ENCODE results near the gene PLD2.

Gene PLD2

GRCh38 chr17:4833178-4833940, 26.4 kb downstream of the PLD2 start, which contains the start of gene MINK1 (continued):
- peak; percentile 6; the same call in 1 of the 2 replicates for TF ChIP-seq ZBTB8A (tag by site-specific recombination; IDR thresholded peaks at IDR 0.05)
- no peak for TF ChIP-seq ZNF510 (tag by site-specific recombination; IDR thresholded peaks at IDR 0.05; ENCODE audit: insufficient replicate concordance)
- TF ChIP-seq ZNF398 (tag by site-specific recombination; IDR thresholded peaks at IDR 0.05): peak; percentile 87
- no peak for TF ChIP-seq ZNF174 (tag by site-specific recombination; IDR thresholded peaks at IDR 0.05)
- no peak; the same call in 1 of the 2 replicates for TF ChIP-seq ZNF223 (tag by site-specific recombination; IDR thresholded peaks at IDR 0.05)
- no peak for TF ChIP-seq ZNF302 (tag by site-specific recombination; IDR thresholded peaks at IDR 0.05; ENCODE audit: low read depth)
- no peak; the same call in 1 of the 2 replicates for TF ChIP-seq ZNF2 (tag by site-specific recombination; IDR thresholded peaks at IDR 0.05)
- TF ChIP-seq, protein P1, sequence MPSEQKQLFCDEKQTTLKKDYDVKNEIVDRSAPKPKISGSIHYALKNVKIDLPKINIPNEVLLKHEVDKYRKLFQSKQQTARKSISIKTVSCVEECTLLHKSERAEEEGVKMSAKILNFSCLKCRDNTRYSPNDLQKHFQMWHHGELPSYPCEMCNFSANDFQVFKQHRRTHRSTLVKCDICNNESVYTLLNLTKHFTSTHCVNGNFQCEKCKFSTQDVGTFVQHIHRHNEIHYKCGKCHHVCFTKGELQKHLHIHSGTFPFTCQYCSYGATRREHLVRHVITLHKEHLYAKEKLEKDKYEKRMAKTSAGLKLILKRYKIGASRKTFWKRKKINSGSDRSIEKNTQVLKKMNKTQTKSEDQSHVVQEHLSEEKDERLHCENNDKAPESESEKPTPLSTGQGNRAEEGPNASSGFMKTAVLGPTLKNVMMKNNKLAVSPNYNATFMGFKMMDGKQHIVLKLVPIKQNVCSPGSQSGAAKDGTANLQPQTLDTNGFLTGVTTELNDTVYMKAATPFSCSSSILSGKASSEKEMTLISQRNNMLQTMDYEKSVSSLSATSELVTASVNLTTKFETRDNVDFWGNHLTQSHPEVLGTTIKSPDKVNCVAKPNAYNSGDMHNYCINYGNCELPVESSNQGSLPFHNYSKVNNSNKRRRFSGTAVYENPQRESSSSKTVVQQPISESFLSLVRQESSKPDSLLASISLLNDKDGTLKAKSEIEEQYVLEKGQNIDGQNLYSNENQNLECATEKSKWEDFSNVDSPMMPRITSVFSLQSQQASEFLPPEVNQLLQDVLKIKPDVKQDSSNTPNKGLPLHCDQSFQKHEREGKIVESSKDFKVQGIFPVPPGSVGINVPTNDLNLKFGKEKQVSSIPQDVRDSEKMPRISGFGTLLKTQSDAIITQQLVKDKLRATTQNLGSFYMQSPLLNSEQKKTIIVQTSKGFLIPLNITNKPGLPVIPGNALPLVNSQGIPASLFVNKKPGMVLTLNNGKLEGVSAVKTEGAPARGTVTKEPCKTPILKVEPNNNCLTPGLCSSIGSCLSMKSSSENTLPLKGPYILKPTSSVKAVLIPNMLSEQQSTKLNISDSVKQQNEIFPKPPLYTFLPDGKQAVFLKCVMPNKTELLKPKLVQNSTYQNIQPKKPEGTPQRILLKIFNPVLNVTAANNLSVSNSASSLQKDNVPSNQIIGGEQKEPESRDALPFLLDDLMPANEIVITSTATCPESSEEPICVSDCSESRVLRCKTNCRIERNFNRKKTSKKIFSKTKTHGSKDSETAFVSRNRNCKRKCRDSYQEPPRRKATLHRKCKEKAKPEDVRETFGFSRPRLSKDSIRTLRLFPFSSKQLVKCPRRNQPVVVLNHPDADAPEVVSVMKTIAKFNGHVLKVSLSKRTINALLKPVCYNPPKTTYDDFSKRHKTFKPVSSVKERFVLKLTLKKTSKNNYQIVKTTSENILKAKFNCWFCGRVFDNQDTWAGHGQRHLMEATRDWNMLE (tag by site-specific recombination; conservative IDR thresholded peaks at IDR 0.05; ENCODE audit: low read depth): no peak
- TF ChIP-seq IKZF3 (tag by site-specific recombination; IDR thresholded peaks at IDR 0.05): no peak
- peak; percentile 85; the same call in 1 of the 2 replicates for TF ChIP-seq KLF10 (tag by site-specific recombination; IDR thresholded peaks at IDR 0.05)
- no peak for TF ChIP-seq ZNF211 (tag by site-specific recombination; IDR thresholded peaks at IDR 0.05; ENCODE audit: low read depth)
- no peak for TF ChIP-seq ATF2 (tag by site-specific recombination; IDR thresholded peaks at IDR 0.05; ENCODE audit: low read depth)
- TF ChIP-seq MYNN (tag by site-specific recombination; IDR thresholded peaks at IDR 0.05; ENCODE audit: borderline replicate concordance): no peak
- TF ChIP-seq ZNF280C (tag by site-specific recombination; IDR thresholded peaks at IDR 0.05): no peak
- no peak for TF ChIP-seq OVOL3 (tag by site-specific recombination; IDR thresholded peaks at IDR 0.05)
- peak; percentile 23; the same call in 1 of the 2 replicates for TF ChIP-seq WT1 (tag by site-specific recombination; IDR thresholded peaks at IDR 0.05)
- no peak for TF ChIP-seq ZNF791 (tag by site-specific recombination; IDR thresholded peaks at IDR 0.05)
- TF ChIP-seq ZNF311 (tag by site-specific recombination; IDR thresholded peaks at IDR 0.05; ENCODE audit: borderline replicate concordance): no peak
- TF ChIP-seq GLI2 (tag by site-specific recombination; IDR thresholded peaks at IDR 0.05; ENCODE audit: borderline replicate concordance, low read depth): no peak
- TF ChIP-seq ZFP37 (tag by site-specific recombination; IDR thresholded peaks at IDR 0.05): 0 out of 2 replicates have a peak, but pooled peaks have one; percentile 65
- TF ChIP-seq, protein P2, sequence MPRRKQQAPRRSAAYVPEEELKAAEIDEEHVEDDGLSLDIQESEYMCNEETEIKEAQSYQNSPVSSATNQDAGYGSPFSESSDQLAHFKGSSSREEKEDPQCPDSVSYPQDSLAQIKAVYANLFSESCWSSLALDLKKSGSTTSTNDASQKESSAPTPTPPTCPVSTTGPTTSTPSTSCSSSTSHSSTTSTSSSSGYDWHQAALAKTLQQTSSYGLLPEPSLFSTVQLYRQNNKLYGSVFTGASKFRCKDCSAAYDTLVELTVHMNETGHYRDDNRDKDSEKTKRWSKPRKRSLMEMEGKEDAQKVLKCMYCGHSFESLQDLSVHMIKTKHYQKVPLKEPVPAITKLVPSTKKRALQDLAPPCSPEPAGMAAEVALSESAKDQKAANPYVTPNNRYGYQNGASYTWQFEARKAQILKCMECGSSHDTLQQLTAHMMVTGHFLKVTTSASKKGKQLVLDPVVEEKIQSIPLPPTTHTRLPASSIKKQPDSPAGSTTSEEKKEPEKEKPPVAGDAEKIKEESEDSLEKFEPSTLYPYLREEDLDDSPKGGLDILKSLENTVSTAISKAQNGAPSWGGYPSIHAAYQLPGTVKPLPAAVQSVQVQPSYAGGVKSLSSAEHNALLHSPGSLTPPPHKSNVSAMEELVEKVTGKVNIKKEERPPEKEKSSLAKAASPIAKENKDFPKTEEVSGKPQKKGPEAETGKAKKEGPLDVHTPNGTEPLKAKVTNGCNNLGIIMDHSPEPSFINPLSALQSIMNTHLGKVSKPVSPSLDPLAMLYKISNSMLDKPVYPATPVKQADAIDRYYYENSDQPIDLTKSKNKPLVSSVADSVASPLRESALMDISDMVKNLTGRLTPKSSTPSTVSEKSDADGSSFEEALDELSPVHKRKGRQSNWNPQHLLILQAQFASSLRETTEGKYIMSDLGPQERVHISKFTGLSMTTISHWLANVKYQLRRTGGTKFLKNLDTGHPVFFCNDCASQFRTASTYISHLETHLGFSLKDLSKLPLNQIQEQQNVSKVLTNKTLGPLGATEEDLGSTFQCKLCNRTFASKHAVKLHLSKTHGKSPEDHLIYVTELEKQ (tag by site-specific recombination; IDR thresholded peaks at IDR 0.05; ENCODE audit: borderline replicate concordance): no peak; the same call in 1 of the 2 replicates
- no peak for TF ChIP-seq REPIN1 (tag by site-specific recombination; IDR thresholded peaks at IDR 0.05; ENCODE audit: low read depth)
- no peak for TF ChIP-seq ZNF10 (tag by site-specific recombination; IDR thresholded peaks at IDR 0.05)
- no peak for TF ChIP-seq ZNF473 (tag by site-specific recombination; IDR thresholded peaks at IDR 0.05)

All from HEK293 (cell line).